Stimulated activated CD4-positive, alpha-beta T cell treated with anti-CD3 and anti-CD28 coated beads, Interleukin-15, amount 100 ng/mL, for 24 hours (primary cell): ENCODE data around the gene IL24.
"Not testable (repeated sequence)": the region's sequence is repeated elsewhere in the genome, so short reads cannot be mapped to it uniquely, and the experiment has no call there.

ENCODE experiments used
- DNase-seq: peaks from one replicate; pipeline ENCODE4 v3.0.0-alpha.2; 2020

The IL24 gene, protein sequence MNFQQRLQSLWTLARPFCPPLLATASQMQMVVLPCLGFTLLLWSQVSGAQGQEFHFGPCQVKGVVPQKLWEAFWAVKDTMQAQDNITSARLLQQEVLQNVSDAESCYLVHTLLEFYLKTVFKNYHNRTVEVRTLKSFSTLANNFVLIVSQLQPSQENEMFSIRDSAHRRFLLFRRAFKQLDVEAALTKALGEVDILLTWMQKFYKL

GRCh38 chr1:206897175-206897574, at the start of gene IL24:
IL24 (plus strand) TSS chr1:206897443; CDS start chr1:206897833, 390 bp downstream.
- peak; percentile 85 for DNase-seq

GRCh38 chr1:206847946-206848345, 49.3 kb upstream of the IL24 start:
- no peak for DNase-seq

- DNase-seq: no peak
These were observed 46.8 kb upstream of the IL24 start for GRCh38 chr1:206850401-206850800.

DNA sequence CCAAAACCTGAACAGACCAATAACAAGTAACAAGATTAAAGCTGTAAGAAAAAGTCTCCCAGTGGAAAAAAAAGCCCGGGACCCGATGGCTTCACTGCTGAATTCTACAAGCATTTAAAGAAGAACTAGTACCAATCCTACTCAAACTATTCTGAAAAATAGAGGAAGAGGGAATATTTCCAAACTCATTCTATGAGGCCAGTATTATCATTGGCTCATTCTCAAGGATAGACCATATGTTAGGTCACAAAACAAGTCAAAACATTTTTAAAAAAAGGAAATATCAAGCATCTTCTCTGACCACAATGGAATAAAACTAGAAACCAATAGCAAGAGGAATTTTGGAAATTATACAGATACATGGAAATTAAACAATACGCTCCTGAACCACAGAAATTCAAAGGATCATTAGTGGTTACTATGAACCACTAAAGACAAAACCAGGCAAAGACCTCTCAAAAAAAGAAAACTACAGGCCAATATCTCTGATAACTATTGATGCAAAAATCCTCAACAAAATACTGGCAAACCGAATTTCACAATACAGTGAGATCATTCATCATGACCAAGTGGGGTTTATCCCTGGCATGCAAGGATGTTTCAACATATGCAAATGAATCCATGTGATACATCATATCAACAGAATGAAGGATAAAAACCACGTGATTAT, 45.8 kb upstream of the IL24 start:
- DNase-seq: no peak

DNA sequence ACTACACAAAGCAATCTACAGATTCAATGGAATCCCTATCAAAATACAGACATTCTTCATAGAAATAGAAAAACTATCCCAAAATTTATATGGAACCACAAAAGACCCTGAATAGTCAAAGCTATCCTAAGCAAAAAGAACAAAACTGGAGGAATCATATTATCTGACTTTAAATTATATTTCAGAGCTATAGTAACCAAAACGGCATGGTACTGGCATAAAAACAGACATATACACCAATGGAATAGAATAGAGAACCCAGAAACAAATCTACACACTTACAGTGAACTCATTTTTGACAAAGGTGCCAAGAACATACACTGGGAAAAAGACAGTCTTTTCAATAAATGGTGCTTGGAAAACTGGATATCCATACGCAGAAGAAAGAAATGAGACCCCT, 44.6 kb upstream of the IL24 start:
- DNase-seq: not testable (repeated sequence)

DNA sequence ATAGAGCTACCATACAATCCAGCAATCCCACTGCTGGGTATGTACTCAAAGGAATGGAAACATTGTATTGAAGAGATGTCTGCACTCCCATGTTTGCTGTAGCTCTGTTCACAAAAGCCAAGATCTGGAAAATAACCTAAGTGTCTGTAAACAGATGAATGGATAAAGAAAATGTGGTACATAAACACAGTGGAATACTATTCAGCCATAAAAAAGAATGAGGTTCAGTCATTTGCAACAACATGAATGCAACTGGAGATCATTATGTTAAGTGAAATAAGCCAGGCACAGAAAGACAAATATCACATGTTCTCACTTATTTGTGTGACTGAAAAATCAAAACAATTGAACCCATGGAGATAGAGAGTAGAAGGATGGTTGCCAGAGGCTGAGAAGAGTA, 43.5 kb upstream of the IL24 start:
- not testable (repeated sequence) for DNase-seq

- DNase-seq: no peak
These were observed 42.7 kb upstream of the IL24 start for GRCh38 chr1:206854401-206855129.

DNA sequence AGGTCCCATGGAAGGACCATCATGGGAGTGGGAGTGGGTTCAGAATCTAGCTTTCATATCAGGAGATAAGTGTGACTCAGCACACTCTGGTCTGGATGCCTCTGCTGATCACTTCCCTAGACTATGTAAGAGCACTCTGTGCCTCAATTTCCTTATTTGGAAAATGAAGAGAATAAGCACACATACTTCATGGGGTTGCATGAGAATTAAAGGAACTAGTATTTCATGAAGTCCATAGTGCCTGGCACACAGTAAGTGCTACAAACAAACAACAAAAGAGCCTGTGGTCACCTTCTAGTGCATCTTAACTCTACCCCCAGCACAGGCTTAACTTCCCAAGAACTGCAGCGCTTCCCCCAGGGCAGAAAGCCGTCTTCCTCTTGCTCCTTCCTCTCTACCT, 41.4 kb upstream of the IL24 start:
- no peak for DNase-seq

DNA sequence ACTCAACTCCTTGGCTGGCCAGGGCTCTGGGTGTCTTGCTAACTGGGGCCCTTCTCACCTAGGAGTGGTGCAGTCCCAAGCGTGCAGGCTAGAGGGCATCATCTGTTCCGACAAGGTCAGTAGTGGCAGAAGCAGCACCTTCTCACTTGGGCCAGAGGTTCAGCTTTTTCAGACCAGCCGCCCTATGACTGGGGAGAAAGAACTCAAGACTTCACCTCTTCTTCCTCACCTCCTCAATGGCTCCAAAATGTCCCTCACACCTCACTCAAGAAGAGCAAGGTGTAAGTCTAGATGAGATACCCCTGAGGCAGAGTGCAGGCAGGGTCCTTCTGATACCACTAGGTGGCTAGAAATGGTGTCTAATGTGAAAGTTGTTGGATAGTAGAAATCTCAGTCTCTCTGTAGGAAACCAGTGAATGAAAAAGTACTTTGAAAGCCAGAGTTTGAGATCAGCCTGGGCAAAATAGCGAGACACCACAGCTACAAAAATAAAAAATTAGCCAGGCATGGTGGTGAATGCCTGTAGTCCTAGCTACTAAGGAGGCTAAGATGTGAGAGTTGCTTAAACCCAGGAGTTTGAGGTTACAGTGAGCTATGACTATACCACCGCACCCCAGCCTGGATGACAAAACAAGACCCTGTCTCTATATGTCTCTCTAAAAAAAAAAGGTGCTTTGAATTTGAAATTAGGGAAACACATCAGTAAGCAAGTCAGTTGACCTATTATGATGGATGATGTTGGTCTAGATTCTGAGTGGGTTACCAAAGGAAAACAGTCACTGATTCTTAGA, 40.4 kb upstream of the IL24 start:
- peak; percentile 28 for DNase-seq

- peak; percentile 9 for DNase-seq
These were observed 38.1 kb upstream of the IL24 start for GRCh38 chr1:206859082-206859521.

GRCh38 chr1:206860165-206860564, 37.1 kb upstream of the IL24 start:
- DNase-seq: no peak

DNA sequence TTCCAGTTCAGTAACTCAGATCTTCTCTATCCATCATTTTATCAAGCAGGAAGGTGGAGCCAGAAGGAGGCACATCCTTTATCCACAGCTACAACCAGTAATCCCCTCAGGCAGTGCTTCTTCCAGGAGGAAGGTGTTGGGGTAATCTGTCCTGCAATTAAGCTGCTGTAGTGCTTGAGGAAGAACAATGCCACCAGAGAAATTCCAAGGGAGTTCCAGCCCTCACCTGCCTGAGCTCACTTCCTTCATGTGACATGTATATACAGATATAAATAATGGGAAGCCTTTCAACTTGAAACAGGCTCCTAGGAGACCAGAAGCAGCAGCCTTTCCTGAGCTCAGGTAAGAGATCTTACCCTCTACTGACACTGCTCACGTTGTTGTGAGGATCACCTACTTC, 34.0 kb upstream of the IL24 start:
- DNase-seq: no peak

DNA sequence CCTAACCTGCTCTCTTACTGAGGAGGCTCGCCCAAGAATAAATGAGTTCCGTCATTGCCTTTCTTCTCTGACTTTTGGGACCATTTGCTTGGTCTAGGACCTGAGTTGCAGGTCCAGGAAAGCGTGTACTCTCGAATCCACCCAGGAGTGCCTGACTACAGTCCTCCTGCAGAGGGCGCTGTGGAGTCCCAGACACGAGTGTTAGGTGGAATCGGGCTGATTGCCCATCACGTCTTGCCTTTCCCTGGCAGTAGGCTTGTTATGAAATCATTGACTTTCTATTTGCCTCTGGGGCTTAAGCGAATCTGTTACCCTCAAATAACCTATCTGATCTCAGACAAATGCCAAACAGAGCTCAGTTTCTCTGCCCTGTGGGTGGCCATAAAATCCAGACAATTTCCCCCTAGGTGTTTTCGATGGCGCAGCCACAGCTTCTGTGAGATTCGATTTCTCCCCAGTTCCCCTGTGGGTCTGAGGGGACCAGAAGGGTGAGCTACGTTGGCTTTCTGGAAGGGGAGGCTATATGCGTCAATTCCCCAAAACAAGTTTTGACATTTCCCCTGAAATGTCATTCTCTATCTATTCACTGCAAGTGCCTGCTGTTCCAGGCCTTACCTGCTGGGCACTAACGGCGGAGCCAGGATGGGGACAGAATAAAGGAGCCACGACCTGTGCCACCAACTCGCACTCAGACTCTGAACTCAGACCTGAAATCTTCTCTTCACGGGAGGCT, 32.1 kb upstream of the IL24 start, which contains the start of gene IL20:
Gene IL20 (plus strand): TSS at position 685 of the 733 bp plus-strand sequence. CDS start 230 bp downstream, outside the sequence.
- peak; percentile 92 for DNase-seq

DNA sequence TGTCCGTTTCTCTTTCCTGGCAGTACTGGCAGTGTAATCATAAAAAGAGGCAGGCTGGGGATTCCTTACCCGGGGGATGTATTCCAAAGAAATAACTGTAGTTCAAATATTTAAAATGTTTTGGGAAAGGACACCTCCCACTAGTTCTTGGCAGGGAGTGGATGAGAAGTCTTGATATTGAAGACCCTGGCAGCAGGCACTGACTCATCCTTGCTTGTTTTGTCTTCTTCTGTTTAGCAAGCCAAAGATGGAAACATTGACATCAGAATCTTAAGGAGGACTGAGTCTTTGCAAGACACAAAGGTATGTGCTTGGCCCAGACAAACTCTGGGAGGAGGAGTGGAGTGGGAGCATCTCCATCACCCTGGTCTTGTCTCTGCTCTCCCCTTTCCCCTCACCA, 31.2 kb upstream of the IL24 start:
- no peak for DNase-seq

- DNase-seq: no peak
These were observed 30.0 kb upstream of the IL24 start for GRCh38 chr1:206867239-206867638.

DNA sequence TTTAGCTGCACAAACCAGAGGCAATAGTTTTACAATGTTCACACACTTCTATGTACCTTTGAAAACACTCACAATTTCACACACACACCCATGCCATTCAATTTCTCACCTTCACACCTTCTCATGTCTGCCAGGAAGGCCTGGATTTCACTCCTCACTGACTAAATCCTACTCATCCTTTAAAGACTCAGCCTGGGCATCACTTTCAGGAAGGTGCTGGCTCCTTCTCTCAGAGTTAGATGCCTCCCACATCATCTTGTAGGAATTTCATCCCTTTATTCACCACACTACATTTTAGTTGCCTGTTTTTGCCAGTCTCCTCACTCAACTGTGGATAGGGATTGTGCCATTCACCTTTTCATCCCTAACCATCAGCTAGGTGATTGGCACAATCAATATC, 29.5 kb upstream of the IL24 start:
- no peak for DNase-seq

DNA sequence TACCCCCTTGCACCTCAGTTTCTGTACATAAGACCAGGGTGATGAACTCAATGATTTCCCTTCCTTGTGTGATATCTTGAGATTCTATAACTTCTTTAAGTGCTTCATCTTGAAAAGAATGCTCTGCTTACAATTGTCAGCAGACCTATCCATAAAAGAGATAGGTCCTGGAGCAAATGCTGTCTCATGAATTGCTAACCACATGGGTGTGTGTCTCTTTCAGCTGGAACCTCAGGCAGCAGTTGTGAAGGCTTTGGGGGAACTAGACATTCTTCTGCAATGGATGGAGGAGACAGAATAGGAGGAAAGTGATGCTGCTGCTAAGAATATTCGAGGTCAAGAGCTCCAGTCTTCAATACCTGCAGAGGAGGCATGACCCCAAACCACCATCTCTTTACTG, 29.0 kb upstream of the IL24 start:
- DNase-seq: no peak

DNA sequence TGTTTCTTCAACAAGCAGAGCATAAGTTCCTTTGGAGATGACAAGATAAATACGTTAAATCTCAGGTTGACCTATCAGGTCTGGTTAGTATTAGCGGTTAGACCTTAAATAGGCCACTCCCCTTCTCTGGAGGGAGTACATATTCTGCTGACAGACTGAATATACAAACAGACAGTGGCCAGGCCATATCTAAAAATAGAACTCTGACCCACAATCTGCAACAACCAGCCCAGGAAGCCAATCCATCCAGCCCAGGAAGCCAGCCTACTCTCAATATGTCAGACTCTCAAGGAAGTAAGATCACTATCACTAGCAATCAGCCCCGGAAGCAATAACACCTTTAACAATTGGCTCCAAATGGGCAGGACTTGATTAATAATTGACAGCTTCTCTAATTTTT, 25.1 kb upstream of the IL24 start:
- no peak for DNase-seq

DNA sequence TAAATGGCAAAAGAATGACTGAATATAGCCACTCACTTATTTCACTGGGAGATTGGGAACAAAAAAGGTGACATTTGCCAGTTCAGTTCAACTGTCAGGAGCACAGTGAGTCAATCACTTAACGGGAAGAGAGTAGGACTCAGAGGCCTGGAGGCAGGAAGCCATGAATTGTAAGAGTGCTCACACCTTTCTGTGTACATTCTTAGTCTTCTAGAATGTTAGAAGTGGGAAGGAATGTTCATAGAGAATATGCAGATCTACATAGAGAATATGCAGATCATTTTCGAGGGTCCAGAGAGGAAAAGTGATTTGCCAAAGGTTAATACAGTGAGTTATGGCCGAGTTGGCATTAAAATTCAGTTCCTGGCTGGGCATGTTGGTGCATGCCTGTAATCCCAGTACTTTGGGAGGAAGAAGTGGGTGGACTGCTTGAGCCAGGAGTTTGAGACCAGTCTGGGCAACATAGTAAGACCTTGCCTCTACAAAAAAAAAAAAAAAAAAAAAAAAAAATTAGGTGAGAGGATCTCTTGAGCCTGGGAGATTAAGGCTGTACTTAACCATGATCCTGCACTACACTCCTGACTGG, 23.5 kb upstream of the IL24 start:
- DNase-seq: no peak

GRCh38 chr1:206875752-206876377, 21.4 kb upstream of the IL24 start:
- no peak for DNase-seq

- DNase-seq: no peak
These were observed 18.8 kb upstream of the IL24 start for GRCh38 chr1:206878456-206878855.

DNA sequence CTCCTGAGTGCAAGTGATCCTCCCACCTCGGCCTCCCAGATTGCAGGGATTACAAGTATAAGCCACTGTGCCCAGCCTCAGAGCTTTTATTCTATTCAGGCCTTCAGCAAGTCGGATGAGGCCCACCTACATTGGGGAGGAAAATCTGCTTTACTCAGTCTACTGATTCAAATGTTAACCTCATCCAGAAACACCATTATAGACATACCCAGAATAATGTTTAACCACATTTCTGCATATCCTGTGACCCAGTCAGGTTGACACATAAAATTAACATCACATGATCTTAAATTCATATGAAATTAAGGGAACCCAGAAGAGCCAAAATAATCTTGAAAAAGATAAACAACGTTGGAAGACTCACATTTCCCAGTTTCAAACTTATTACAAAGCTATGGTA, 16.9 kb upstream of the IL24 start:
- no peak for DNase-seq
